Neuron (in vitro differentiated cells): ENCODE data around the gene CCM2.
"Not testable (repeated sequence)": the region's sequence is repeated elsewhere in the genome, so short reads cannot be mapped to it uniquely, and the experiment has no call there.

Experiments
- H2AFZ ChIP-seq: one replicate; pipeline ENCODE4 v1.6.1; 2013; ENCODE audit warnings: low read depth, mild to moderate bottlenecking, inconsistent platforms, low read length, moderate library complexity
- H3K27me3 ChIP-seq: one replicate; pipeline ENCODE4 v1.6.1; 2013; ENCODE audit warnings: low read length; ENCODE audit not compliant: insufficient read depth
- H3K36me3 ChIP-seq: one replicate; pipeline ENCODE4 v1.6.1; 2013; ENCODE audit warnings: low read length; ENCODE audit not compliant: insufficient read depth
- H3K4me1 ChIP-seq: one replicate; pipeline ENCODE4 v1.6.1; 2013; ENCODE audit warnings: low read length; ENCODE audit not compliant: insufficient read depth
- H3K4me3 ChIP-seq: 2 replicates; pipeline ENCODE4 v1.5.1; 2013; ENCODE audit warnings: mild to moderate bottlenecking, low read length, moderate library complexity
- H3K9me3 ChIP-seq: one replicate; pipeline ENCODE4 v1.6.1; 2013; ENCODE audit warnings: low read length

Gene CCM2

GRCh38 chr7:45033261-45033930, 33.4 kb downstream of the CCM2 start:
- Histone ChIP-seq H3K4me3 (no peak overlapping the region), H3K27me3 (no peaks in the 10 kb centered on the region), H2AFZ (no peak overlapping the region), H3K9me3 (no peaks in the 10 kb centered on the region), H3K4me1 (no peaks in the 10 kb centered on the region), H3K36me3 (peaks cover 3% of the 10 kb centered on the region)

- no peaks in the 10 kb centered on the region for H3K4me1 ChIP-seq
- no peaks in the 10 kb centered on the region for H3K27me3 ChIP-seq
- H3K36me3 ChIP-seq: peaks cover 4% of the 10 kb centered on the region
- no peak overlapping the region for H2AFZ ChIP-seq
- no peak overlapping the region for H3K4me3 ChIP-seq
- H3K9me3 ChIP-seq: no peaks in the 10 kb centered on the region
Observed at GRCh38 chr7:45033931-45034290, 33.9 kb downstream of the CCM2 start.

- H3K9me3 ChIP-seq, H3K4me1 ChIP-seq: not testable (repeated sequence)
Observed at GRCh38 chr7:45034710-45035109, 34.7 kb downstream of the CCM2 start.

GRCh38 chr7:45035371-45035770, 35.4 kb downstream of the CCM2 start:
- H3K36me3 ChIP-seq: peaks cover 9% of the 10 kb centered on the region
- no peaks in the 10 kb centered on the region for H3K4me1 ChIP-seq
- H3K9me3 ChIP-seq: no peaks in the 10 kb centered on the region
- no peak overlapping the region for H3K4me3 ChIP-seq
- no peak overlapping the region for H2AFZ ChIP-seq
- no peaks in the 10 kb centered on the region for H3K27me3 ChIP-seq

More at GRCh38 chr7:45034710-45035109, 34.7 kb downstream of the CCM2 start:
- H3K4me3 ChIP-seq, H3K27me3 ChIP-seq, H2AFZ ChIP-seq, H3K36me3 ChIP-seq: not testable (repeated sequence)

GRCh38 chr7:45035893-45036292, 35.9 kb downstream of the CCM2 start:
- Histone ChIP-seq H3K9me3 (no peaks in the 10 kb centered on the region), H3K4me3 (no peak overlapping the region), H2AFZ (no peak overlapping the region), H3K4me1 (no peaks in the 10 kb centered on the region), H3K36me3 (peaks cover 12% of the 10 kb centered on the region), H3K27me3 (no peaks in the 10 kb centered on the region)

- H3K9me3 ChIP-seq: no peaks in the 10 kb centered on the region
- peaks cover 15% of the 10 kb centered on the region for H3K36me3 ChIP-seq
- no peaks in the 10 kb centered on the region for H3K27me3 ChIP-seq
- H2AFZ ChIP-seq: no peak overlapping the region
- no peaks in the 10 kb centered on the region for H3K4me1 ChIP-seq
- no peak overlapping the region for H3K4me3 ChIP-seq
Observed at GRCh38 chr7:45036317-45036716, 36.3 kb downstream of the CCM2 start.

- no peaks in the 10 kb centered on the region for H3K4me1 ChIP-seq
- H3K4me3 ChIP-seq: no peak overlapping the region
- no peak overlapping the region for H2AFZ ChIP-seq
- H3K27me3 ChIP-seq: no peaks in the 10 kb centered on the region
- peaks cover 20% of the 10 kb centered on the region for H3K36me3 ChIP-seq
- no peaks in the 10 kb centered on the region for H3K9me3 ChIP-seq
Observed at GRCh38 chr7:45036796-45037195, 36.8 kb downstream of the CCM2 start.

GRCh38 chr7:45037876-45038275, 37.9 kb downstream of the CCM2 start:
- no peaks in the 10 kb centered on the region for H3K27me3 ChIP-seq
- H3K36me3 ChIP-seq: peaks cover 22% of the 10 kb centered on the region
- no peaks in the 10 kb centered on the region for H3K9me3 ChIP-seq
- H3K4me3 ChIP-seq: no peak overlapping the region
- H3K4me1 ChIP-seq: no peaks in the 10 kb centered on the region
- H2AFZ ChIP-seq: no peak overlapping the region

- no peak overlapping the region for H3K4me3 ChIP-seq
- H3K27me3 ChIP-seq: no peaks in the 10 kb centered on the region
- no peaks in the 10 kb centered on the region for H3K4me1 ChIP-seq
- H3K9me3 ChIP-seq: no peaks in the 10 kb centered on the region
- H3K36me3 ChIP-seq: peaks cover 25% of the 10 kb centered on the region
- H2AFZ ChIP-seq: no peak overlapping the region
Observed at GRCh38 chr7:45039106-45039505, 39.1 kb downstream of the CCM2 start.

GRCh38 chr7:45044338-45044737, 44.3 kb downstream of the CCM2 start:
- no peak overlapping the region for H3K4me3 ChIP-seq
- H3K36me3 ChIP-seq: peaks cover 28% of the 10 kb centered on the region
- no peaks in the 10 kb centered on the region for H3K27me3 ChIP-seq
- no peaks in the 10 kb centered on the region for H3K9me3 ChIP-seq
- no peak overlapping the region for H2AFZ ChIP-seq
- no peaks in the 10 kb centered on the region for H3K4me1 ChIP-seq

- Histone ChIP-seq H2AFZ (no peak overlapping the region), H3K9me3 (no peaks in the 10 kb centered on the region), H3K27me3 (no peaks in the 10 kb centered on the region), H3K36me3 (peaks cover 21% of the 10 kb centered on the region), H3K4me1 (no peaks in the 10 kb centered on the region), H3K4me3 (no peak overlapping the region)
Observed at GRCh38 chr7:45048748-45049147, 48.7 kb downstream of the CCM2 start.

- H3K4me3 ChIP-seq: no peak overlapping the region
- H3K4me1 ChIP-seq: no peaks in the 10 kb centered on the region
- no peaks in the 10 kb centered on the region for H3K9me3 ChIP-seq
- H3K27me3 ChIP-seq: no peaks in the 10 kb centered on the region
- no peak overlapping the region for H2AFZ ChIP-seq
- peaks cover 18% of the 10 kb centered on the region for H3K36me3 ChIP-seq
Observed at GRCh38 chr7:45050198-45050597, 50.2 kb downstream of the CCM2 start.

- peaks cover 12% of the 10 kb centered on the region for H3K36me3 ChIP-seq
- no peaks in the 10 kb centered on the region for H3K27me3 ChIP-seq
- no peaks in the 10 kb centered on the region for H3K9me3 ChIP-seq
- no peak overlapping the region for H3K4me3 ChIP-seq
- no peaks in the 10 kb centered on the region for H3K4me1 ChIP-seq
- H2AFZ ChIP-seq: no peak overlapping the region
Observed at GRCh38 chr7:45052011-45052410, 52.0 kb downstream of the CCM2 start.

- Histone ChIP-seq H3K4me1 (no peaks in the 10 kb centered on the region), H3K36me3 (peaks cover 11% of the 10 kb centered on the region), H3K9me3 (no peaks in the 10 kb centered on the region), H3K4me3 (no peak overlapping the region), H3K27me3 (no peaks in the 10 kb centered on the region), H2AFZ (no peak overlapping the region)
Observed at GRCh38 chr7:45053401-45053800, 53.4 kb downstream of the CCM2 start.
